Measurements from ENCODE around the gene SNAI1.

Gene SNAI1

DNA sequence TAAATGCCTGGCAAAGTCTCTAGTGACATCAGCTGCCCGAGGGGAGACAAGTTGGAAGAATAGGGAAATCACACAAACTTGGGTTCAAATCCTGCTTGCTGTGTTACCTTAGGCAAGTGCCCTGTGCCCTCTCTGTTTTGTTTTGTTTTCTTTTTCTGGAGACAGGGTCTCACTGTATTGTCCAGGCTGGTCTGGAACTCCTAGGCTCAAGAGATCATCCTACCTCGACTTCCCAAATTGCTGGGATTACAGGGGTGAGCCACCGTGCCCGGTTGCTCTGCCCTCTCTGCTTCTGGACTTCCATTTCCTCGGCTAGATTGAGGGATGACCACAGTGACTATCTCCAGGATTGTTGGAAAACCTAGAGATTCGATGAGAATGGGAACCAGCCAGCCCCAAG is 55.4 kb downstream of the SNAI1 start:
- H3K4me3 ChIP-seq (ENCODE audit: low read depth, low read length): no peak overlapping the region
- no peak for DNase-seq (ENCODE audit: low read depth)
- TF ChIP-seq, protein P1, sequence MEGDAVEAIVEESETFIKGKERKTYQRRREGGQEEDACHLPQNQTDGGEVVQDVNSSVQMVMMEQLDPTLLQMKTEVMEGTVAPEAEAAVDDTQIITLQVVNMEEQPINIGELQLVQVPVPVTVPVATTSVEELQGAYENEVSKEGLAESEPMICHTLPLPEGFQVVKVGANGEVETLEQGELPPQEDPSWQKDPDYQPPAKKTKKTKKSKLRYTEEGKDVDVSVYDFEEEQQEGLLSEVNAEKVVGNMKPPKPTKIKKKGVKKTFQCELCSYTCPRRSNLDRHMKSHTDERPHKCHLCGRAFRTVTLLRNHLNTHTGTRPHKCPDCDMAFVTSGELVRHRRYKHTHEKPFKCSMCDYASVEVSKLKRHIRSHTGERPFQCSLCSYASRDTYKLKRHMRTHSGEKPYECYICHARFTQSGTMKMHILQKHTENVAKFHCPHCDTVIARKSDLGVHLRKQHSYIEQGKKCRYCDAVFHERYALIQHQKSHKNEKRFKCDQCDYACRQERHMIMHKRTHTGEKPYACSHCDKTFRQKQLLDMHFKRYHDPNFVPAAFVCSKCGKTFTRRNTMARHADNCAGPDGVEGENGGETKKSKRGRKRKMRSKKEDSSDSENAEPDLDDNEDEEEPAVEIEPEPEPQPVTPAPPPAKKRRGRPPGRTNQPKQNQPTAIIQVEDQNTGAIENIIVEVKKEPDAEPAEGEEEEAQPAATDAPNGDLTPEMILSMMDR (IDR thresholded peaks at IDR 0.05; ENCODE audit: insufficient read depth, low read depth, low read length, missing control alignments): no peak

Data from GM12865 (cell line).